RWPE2 (cell line): ENCODE measurements around the gene HECTD3.
A peak's percentile ranks its signal among the peaks of the same experiment; 100 is the strongest.

Experiments
- ATAC-seq: fragments of 200-7000 bp; cut with Tn5 transposase; 3 replicates; pipeline ENCODE4 v1.9.1; 2021; ENCODE audit warnings: low read depth
- DNase-seq: peaks from one replicate; pipeline ENCODE4 v3.0.0-alpha.2; 2020; ENCODE audit warnings: low spot score
- H3K27ac ChIP-seq: fragments of 450-650 bp; 2 replicates; pipeline ENCODE4 v1.5.1; 2017; ENCODE audit warnings: mild to moderate bottlenecking; ENCODE audit not compliant: poor library complexity, severe bottlenecking
- H3K27me3 ChIP-seq: fragments of 250-450 bp; sonication (Bioruptor Pico); 2 replicates; pipeline ENCODE4 v1.5.1; 2021; ENCODE audit warnings: mild to moderate bottlenecking, moderate library complexity; ENCODE audit not compliant: insufficient read depth, poor library complexity, severe bottlenecking
- H3K36me3 ChIP-seq: fragments of 250-450 bp; sonication (Bioruptor Pico); 2 replicates; pipeline ENCODE4 v1.5.1; 2020; ENCODE audit warnings: low read depth, mild to moderate bottlenecking, moderate library complexity
- H3K4me1 ChIP-seq: fragments of 250-450 bp; sonication (Bioruptor Pico); 2 replicates; pipeline ENCODE4 v1.5.1; 2021; ENCODE audit warnings: mild to moderate bottlenecking, moderate library complexity; ENCODE audit not compliant: insufficient read depth, poor library complexity, severe bottlenecking
- H3K4me3 ChIP-seq: fragments of 250-450 bp; sonication (Bioruptor Pico); 2 replicates; pipeline ENCODE4 v1.5.1; 2021; ENCODE audit warnings: mild to moderate bottlenecking, moderate library complexity; ENCODE audit not compliant: severe bottlenecking
- H3K9me3 ChIP-seq: fragments of 250-450 bp; sonication (Bioruptor Pico); 2 replicates; pipeline ENCODE4 v1.5.1; 2021; ENCODE audit warnings: mild to moderate bottlenecking, moderate library complexity; ENCODE audit not compliant: severe bottlenecking
- CTCF ChIP-seq: fragments of 450-650 bp; IDR thresholded peaks from one replicate; pipeline ENCODE4 v1.5.1; 2017; ENCODE audit warnings: mild to moderate bottlenecking, moderate library complexity; ENCODE audit not compliant: poor library complexity, severe bottlenecking

HECTD3 gene

DNA sequence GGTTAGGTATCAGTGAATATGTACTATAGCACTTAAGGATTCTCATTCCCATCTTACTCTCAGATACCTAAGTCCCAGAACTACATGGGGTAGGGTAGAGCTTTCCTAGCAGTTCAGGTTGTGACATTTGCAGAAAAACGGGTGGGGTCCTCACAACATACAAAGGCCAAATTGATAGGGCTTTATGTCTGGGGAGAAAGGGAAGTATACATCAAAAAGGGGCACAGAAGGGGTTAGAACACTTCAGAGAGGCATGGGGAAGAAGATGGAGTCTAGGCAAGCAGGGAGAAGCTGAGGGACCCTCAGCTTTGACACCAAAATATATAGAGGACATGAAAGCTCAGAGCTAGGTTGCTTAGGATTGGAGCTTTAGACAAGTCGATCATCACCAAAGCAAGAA, 4.6 kb upstream of the HECTD3 start:
- no peak for DNase-seq
- no peak for ATAC-seq
- Histone ChIP-seq H3K4me3 (no peak overlapping the region), H3K4me1 (peaks cover 4% of the 10 kb centered on the region), H3K27ac (no peak overlapping the region), H3K36me3 (peaks cover 20% of the 10 kb centered on the region), H3K27me3 (no peaks in the 10 kb centered on the region), H3K9me3 (no peaks in the 10 kb centered on the region)
- TF ChIP-seq CTCF, result no peak

GRCh38 chr1:45014321-45015028, 3.4 kb upstream of the HECTD3 start:
- peak; percentile 91 for TF ChIP-seq CTCF
- Histone ChIP-seq H3K4me3 (no peak overlapping the region), H3K27me3 (no peaks in the 10 kb centered on the region), H3K4me1 (peaks cover 4% of the 10 kb centered on the region), H3K36me3 (peaks cover 22% of the 10 kb centered on the region), H3K27ac (no peak overlapping the region), H3K9me3 (no peaks in the 10 kb centered on the region)
- no peak; the same call in 2 of the 3 replicates for ATAC-seq
- no peak for DNase-seq

DNA sequence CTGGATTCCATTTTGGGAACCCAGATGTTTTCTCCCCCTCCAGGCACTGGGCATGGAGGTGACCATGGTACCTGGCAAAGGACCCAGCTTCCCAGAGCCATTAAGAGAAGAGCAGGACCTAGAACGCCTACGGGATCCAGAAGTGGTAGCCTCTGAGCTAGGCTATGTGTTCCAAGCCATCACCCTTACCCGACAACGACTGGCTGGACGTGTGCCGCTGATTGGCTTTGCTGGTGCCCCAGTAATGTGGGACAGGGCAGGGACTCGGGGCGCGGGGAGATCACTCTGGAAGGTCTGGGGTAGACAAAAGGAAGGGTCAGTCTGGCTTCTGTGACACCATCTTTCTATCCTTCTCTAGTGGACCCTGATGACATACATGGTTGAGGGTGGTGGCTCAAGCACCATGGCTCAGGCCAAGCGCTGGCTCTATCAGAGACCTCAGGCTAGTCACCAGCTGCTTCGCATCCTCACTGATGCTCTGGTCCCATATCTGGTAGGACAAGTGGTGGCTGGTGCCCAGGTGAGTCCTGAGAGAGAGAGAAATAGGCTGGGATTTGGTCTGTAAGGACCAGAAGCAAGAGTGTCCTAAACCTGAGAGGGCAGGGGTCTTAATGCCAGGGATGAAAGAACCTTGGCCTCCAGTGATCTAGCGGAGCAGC, 2.6 kb upstream of the HECTD3 start:
- Histone ChIP-seq H3K4me3 (no peak overlapping the region), H3K9me3 (no peaks in the 10 kb centered on the region), H3K27ac (peak overlapping the region; percentile 65), H3K27me3 (no peaks in the 10 kb centered on the region), H3K4me1 (peaks cover 4% of the 10 kb centered on the region), H3K36me3 (peaks cover 30% of the 10 kb centered on the region)
- TF ChIP-seq CTCF, result no peak
- ATAC-seq (no peak), DNase-seq (no peak)

DNA sequence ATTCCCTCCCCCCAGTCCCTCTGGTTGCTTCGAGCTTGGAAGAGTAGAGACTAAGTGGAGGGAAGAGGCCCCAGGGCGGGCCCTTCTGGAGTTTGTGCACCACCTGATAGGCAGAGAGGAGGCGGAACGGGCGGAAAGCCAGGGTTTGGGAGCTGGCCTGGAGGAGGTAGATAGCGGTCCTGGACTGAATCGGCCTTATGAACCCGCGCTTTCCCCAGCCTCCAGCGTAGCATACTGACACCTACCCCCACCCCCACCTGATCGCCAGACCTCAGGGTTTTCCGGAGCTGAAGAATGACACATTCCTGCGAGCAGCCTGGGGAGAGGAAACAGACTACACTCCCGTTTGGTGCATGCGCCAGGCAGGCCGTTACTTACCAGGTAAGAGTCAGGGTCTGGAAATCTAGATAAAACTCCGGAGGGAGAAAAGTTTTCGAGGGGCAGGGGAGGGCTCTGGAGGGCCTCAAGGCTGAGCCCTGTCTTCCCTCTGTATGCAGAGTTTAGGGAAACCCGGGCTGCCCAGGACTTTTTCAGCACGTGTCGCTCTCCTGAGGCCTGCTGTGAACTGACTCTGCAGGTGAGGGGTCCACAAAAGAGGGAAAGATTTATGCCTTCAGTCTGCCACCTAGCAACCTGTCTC, 1.6 kb upstream of the HECTD3 start:
- no peaks in the 10 kb centered on the region for H3K9me3 ChIP-seq
- DNase-seq (no peak), ATAC-seq (peak; percentile 42)
- H3K27ac ChIP-seq, result peak overlapping the region; percentile 65
- H3K36me3 ChIP-seq, result peaks cover 37% of the 10 kb centered on the region
- H3K4me3 ChIP-seq, result peak overlapping the region; percentile 98
- peaks cover 4% of the 10 kb centered on the region for H3K4me1 ChIP-seq
- no peaks in the 10 kb centered on the region for H3K27me3 ChIP-seq
- no peak for TF ChIP-seq CTCF
